Neuronal stem cell (in vitro differentiated cells): ENCODE data around the gene MTAP.

ENCODE experiments used
- DNase-seq: peaks from one replicate; pipeline ENCODE4 v3.0.0-alpha.2; 2013; ENCODE audit warnings: low spot score
- H2AFZ ChIP-seq: one replicate; pipeline ENCODE4 v1.6.1; 2013; ENCODE audit warnings: mild to moderate bottlenecking, low read length, inconsistent platforms
- H2AK5ac ChIP-seq: 2 replicates; pipeline ENCODE4 v1.6.1; 2013; ENCODE audit warnings: low read depth, mild to moderate bottlenecking, inconsistent platforms, low read length, moderate library complexity, mixed read lengths
- H2BK120ac ChIP-seq: 2 replicates; pipeline ENCODE4 v1.6.1; 2013; ENCODE audit warnings: low read depth, mild to moderate bottlenecking, inconsistent platforms, low read length, moderate library complexity, mixed read lengths
- H2BK12ac ChIP-seq: one replicate; pipeline ENCODE4 v1.6.1; 2013; ENCODE audit warnings: low read length, inconsistent platforms
- H2BK15ac ChIP-seq: 2 replicates; pipeline ENCODE4 v1.6.1; 2013; ENCODE audit warnings: mild to moderate bottlenecking, low read length, inconsistent platforms, mixed read lengths
- H2BK5ac ChIP-seq: one replicate; pipeline ENCODE4 v1.6.1; 2013; ENCODE audit warnings: inconsistent platforms, mild to moderate bottlenecking, low read length, moderate library complexity
- H3K14ac ChIP-seq: one replicate; pipeline ENCODE4 v1.6.1; 2013; ENCODE audit warnings: low read length, inconsistent platforms
- H3K18ac ChIP-seq: 2 replicates; pipeline ENCODE4 v1.6.1; 2013; ENCODE audit warnings: low read length, inconsistent platforms
- H3K23ac ChIP-seq: 2 replicates; pipeline ENCODE4 v1.6.1; 2013; ENCODE audit warnings: low read depth, mild to moderate bottlenecking, mixed read lengths, low read length, inconsistent platforms; ENCODE audit not compliant: poor library complexity
- H3K27ac ChIP-seq: replicated peaks from 3 replicates; pipeline ENCODE4 v1.5.1; 2013; ENCODE audit warnings: low read length, inconsistent platforms
- H3K27me3 ChIP-seq, 3 experiments: 2 replicates each; pipeline ENCODE4 v1.6.1; 2013; ENCODE audit warnings: low read length in 3 of 3, mild to moderate bottlenecking in 2 of 3, inconsistent platforms in 1 of 3, low read depth in 1 of 3, mixed read lengths in 1 of 3, moderate library complexity in 1 of 3; ENCODE audit not compliant: control insufficient read depth in 3 of 3, insufficient read depth in 3 of 3
- H3K36me3 ChIP-seq, 2 donors: replicated peaks in 1 of 2; 2 replicates each; pipeline ENCODE4 v1.6.1; 2013; ENCODE audit warnings: low read length in 2 of 2; ENCODE audit not compliant: control insufficient read depth in 2 of 2, insufficient read depth in 2 of 2
- H3K4ac ChIP-seq: 2 replicates; pipeline ENCODE4 v1.6.1; 2013; ENCODE audit warnings: inconsistent platforms, mild to moderate bottlenecking, low read length, moderate library complexity
- H3K4me1 ChIP-seq, 2 donors: 1 replicate in 1 of 2; 2 replicates in 1 of 2; pipeline ENCODE4 v1.6.1; 2013; ENCODE audit warnings: low read length in 2 of 2, low read depth in 1 of 2; ENCODE audit not compliant: control insufficient read depth in 2 of 2, insufficient read depth in 1 of 2
- H3K4me2 ChIP-seq: one replicate; pipeline ENCODE4 v1.6.1; 2013; ENCODE audit warnings: mild to moderate bottlenecking, low read length, inconsistent platforms; ENCODE audit not compliant: insufficient read depth, poor library complexity, severe bottlenecking
- H3K4me3 ChIP-seq, 2 donors: 2 replicates each; pipeline ENCODE4 v1.5.1; 2013; ENCODE audit warnings: low read length in 2 of 2, mild to moderate bottlenecking in 2 of 2, inconsistent platforms in 1 of 2, moderate library complexity in 1 of 2
- H3K79me1 ChIP-seq: one replicate; pipeline ENCODE4 v1.6.1; 2013; ENCODE audit warnings: low read depth, mild to moderate bottlenecking, inconsistent platforms, low read length, moderate library complexity
- H3K9ac ChIP-seq: one replicate; pipeline ENCODE4 v1.6.1; 2013; ENCODE audit warnings: mild to moderate bottlenecking, low read depth, low read length, inconsistent platforms; ENCODE audit not compliant: poor library complexity
- H3K9me3 ChIP-seq, 2 donors: replicated peaks in 1 of 2; 2 replicates each; pipeline versions ENCODE3 to v1.6.1; 2013; ENCODE audit warnings: low read length in 2 of 2, mild to moderate bottlenecking in 2 of 2, inconsistent platforms in 1 of 2, low read depth in 1 of 2, mixed read lengths in 1 of 2, moderate library complexity in 1 of 2; ENCODE audit not compliant: control insufficient read depth in 2 of 2, insufficient read depth in 1 of 2
- H4K8ac ChIP-seq: one replicate; pipeline ENCODE4 v1.6.1; 2013; ENCODE audit warnings: low read depth, mild to moderate bottlenecking, inconsistent platforms, low read length, moderate library complexity
- H4K91ac ChIP-seq: one replicate; pipeline ENCODE4 v1.6.1; 2013; ENCODE audit warnings: low read length, low read depth, mild to moderate bottlenecking, inconsistent platforms; ENCODE audit not compliant: poor library complexity
- WGBS, 2 donors: extraction: QIAGEN DNeasy Blood & Tissue Kit; methylation state at CpG; one replicate each; pipeline ENCODE4 v1.1.7; 2013; ENCODE audit warnings: missing lambda C conversion rate in 2 of 2, mixed read lengths in 1 of 2; ENCODE audit not compliant: insufficient read length in 2 of 2, insufficient replicate concordance in 1 of 2; ENCODE audit errors: extremely low coverage in 2 of 2; 5-methylcytosine and 5-hydroxymethylcytosine counted together

MTAP gene

GRCh38 chr9:21976334-21976875 lies 174.0 kb downstream of the MTAP start:
- H3K4me2 ChIP-seq, result no peak overlapping the region
- no peak overlapping the region for H3K18ac ChIP-seq
- H2AK5ac ChIP-seq, result no peak overlapping the region
- no peaks in the 10 kb centered on the region for H3K79me1 ChIP-seq
- H3K9ac ChIP-seq, result no peak overlapping the region
- no peak for DNase-seq
- H4K8ac ChIP-seq, result no peak overlapping the region
- no peak overlapping the region for H2BK15ac ChIP-seq
- H2AFZ ChIP-seq, result no peak overlapping the region
- H3K27ac ChIP-seq, result no peak overlapping the region
- H2BK120ac ChIP-seq, result no peak overlapping the region
- H3K4me1 ChIP-seq, result no peaks in the 10 kb centered on the region
- peaks cover 9 to 93% (median 57%) of the 10 kb centered on the region in 3 experiments for H3K27me3 ChIP-seq
- H3K4ac ChIP-seq, result no peak overlapping the region
- no peak overlapping the region for H3K14ac ChIP-seq
- no peak overlapping the region for H3K4me3 ChIP-seq
- no peak overlapping the region for H2BK12ac ChIP-seq
- H3K23ac ChIP-seq, result no peak overlapping the region
- H4K91ac ChIP-seq, result no peak overlapping the region
- H3K9me3 ChIP-seq, result no peaks in the 10 kb centered on the region
- no peaks in the 10 kb centered on the region for H3K36me3 ChIP-seq
- WGBS, 2 donors, result no CpG with 5 or more reads among the region's 19 CpGs
- no peak overlapping the region for H2BK5ac ChIP-seq

- Histone ChIP-seq H3K4me1 (no peaks in the 10 kb centered on the region), H2AFZ (no peak overlapping the region), H3K27me3 (peaks cover 0 to 89% (median 15%) of the 10 kb centered on the region in 3 experiments), H3K23ac (no peak overlapping the region), H3K4me3 (no peak overlapping the region), H3K4ac (no peak overlapping the region), H3K14ac (no peak overlapping the region), H2BK120ac (no peak overlapping the region), H2AK5ac (no peak overlapping the region), H4K8ac (no peak overlapping the region), H3K18ac (no peak overlapping the region), H2BK12ac (no peak overlapping the region), H3K4me2 (no peak overlapping the region), H3K9ac (no peak overlapping the region), H3K27ac (no peak overlapping the region), H2BK5ac (no peak overlapping the region), H4K91ac (no peak overlapping the region), H3K36me3 (no peaks in the 10 kb centered on the region), H3K79me1 (no peaks in the 10 kb centered on the region), H2BK15ac (no peak overlapping the region), H3K9me3 (no peaks in the 10 kb centered on the region)
- no CpG with 5 or more reads among the region's 1 CpG for WGBS, 2 donors
- no peak for DNase-seq
Measured at GRCh38 chr9:21982391-21982790, 180.0 kb downstream of the MTAP start.

GRCh38 chr9:21982861-21983560 lies 180.6 kb downstream of the MTAP start:
- no peaks in the 10 kb centered on the region for H3K9me3 ChIP-seq
- H2AK5ac ChIP-seq, result no peak overlapping the region
- no peak overlapping the region for H3K4me2 ChIP-seq
- WGBS, 2 donors, result no CpG with 5 or more reads among the region's 1 CpG
- H4K8ac ChIP-seq, result no peak overlapping the region
- H2AFZ ChIP-seq, result no peak overlapping the region
- no peak overlapping the region for H3K27ac ChIP-seq
- H4K91ac ChIP-seq, result no peak overlapping the region
- no peaks in the 10 kb centered on the region for H3K4me1 ChIP-seq
- no peak overlapping the region for H3K4me3 ChIP-seq
- H2BK15ac ChIP-seq, result no peak overlapping the region
- no peak for DNase-seq
- no peak overlapping the region for H3K14ac ChIP-seq
- no peak overlapping the region for H3K23ac ChIP-seq
- H3K4ac ChIP-seq, result no peak overlapping the region
- H3K36me3 ChIP-seq, result no peaks in the 10 kb centered on the region
- H3K79me1 ChIP-seq, result no peaks in the 10 kb centered on the region
- no peak overlapping the region for H2BK5ac ChIP-seq
- H2BK120ac ChIP-seq, result no peak overlapping the region
- no peak overlapping the region for H3K9ac ChIP-seq
- no peak overlapping the region for H2BK12ac ChIP-seq
- H3K27me3 ChIP-seq, result peaks cover 0 to 90% (median 13%) of the 10 kb centered on the region in 3 experiments
- no peak overlapping the region for H3K18ac ChIP-seq

- Histone ChIP-seq H4K91ac (no peak overlapping the region), H3K9ac (no peak overlapping the region), H3K14ac (no peak overlapping the region), H2AK5ac (no peak overlapping the region), H3K4ac (no peak overlapping the region), H3K9me3 (no peaks in the 10 kb centered on the region), H3K79me1 (no peaks in the 10 kb centered on the region), H2BK120ac (no peak overlapping the region), H2BK15ac (no peak overlapping the region), H3K27ac (no peak overlapping the region), H3K27me3 (peaks cover 0 to 92% (median 17%) of the 10 kb centered on the region in 3 experiments), H3K4me3 (no peak overlapping the region), H3K36me3 (no peaks in the 10 kb centered on the region), H3K18ac (no peak overlapping the region), H3K4me2 (no peak overlapping the region), H4K8ac (no peak overlapping the region), H2BK5ac (no peak overlapping the region), H2BK12ac (no peak overlapping the region), H3K23ac (no peak overlapping the region), H2AFZ (no peak overlapping the region), H3K4me1 (no peaks in the 10 kb centered on the region)
- no peak for DNase-seq
- no CpG with 5 or more reads among the region's 1 CpG for WGBS, 2 donors
Measured at GRCh38 chr9:21983561-21983935, 181.1 kb downstream of the MTAP start.
